Osteocyte (in vitro differentiated cells): ENCODE measurements around the gene XRCC6. TPM values are rescaled to one million over a fixed set of nuclear protein-coding genes. Genes with fewer than 3 reads are reported as not detected.
"Not testable (repeated sequence)": the region's sequence is repeated elsewhere in the genome, so short reads cannot be mapped to it uniquely, and the experiment has no call there.

Experiments
- DNase-seq: peaks from one replicate; pipeline ENCODE4 v3.0.0; 2021; ENCODE audit warnings: mixed read lengths; ENCODE audit not compliant: unreplicated experiment; ENCODE audit errors: extremely low spot score
- H3K27ac Mint-ChIP-seq: one replicate; pipeline ENCODE4 v1.8.0; 2021; ENCODE audit warnings: mild to moderate bottlenecking, mixed read lengths; ENCODE audit not compliant: unreplicated experiment
- H3K27me3 Mint-ChIP-seq: one replicate; pipeline ENCODE4 v1.8.0; 2021; ENCODE audit warnings: mixed read lengths; ENCODE audit not compliant: unreplicated experiment
- H3K36me3 Mint-ChIP-seq: one replicate; pipeline ENCODE4 v1.8.0; 2021; ENCODE audit warnings: mixed read lengths; ENCODE audit not compliant: unreplicated experiment
- H3K4me1 Mint-ChIP-seq: one replicate; pipeline ENCODE4 v1.8.0; 2021; ENCODE audit warnings: mixed read lengths; ENCODE audit not compliant: unreplicated experiment
- H3K4me3 Mint-ChIP-seq: one replicate; pipeline ENCODE4 v1.8.0; 2021; ENCODE audit warnings: mild to moderate bottlenecking, moderate library complexity, mixed read lengths; ENCODE audit not compliant: unreplicated experiment
- H3K9me3 Mint-ChIP-seq: one replicate; pipeline ENCODE4 v1.8.0; 2021; ENCODE audit warnings: mixed read lengths; ENCODE audit not compliant: unreplicated experiment
- total RNA-seq: library from RNA; stranded (reverse); gene quantifications from 2 replicates; pipeline ENCODE4 v1.2.1, GENCODE V29; 2021
- TF ChIP-seq, protein P1 (sequence below): fragments of 200-600 bp; sonication (generic); IDR thresholded peaks from 2 replicates; pipeline ENCODE4 v1.5.0; 2021; ENCODE audit warnings: antibody characterized with exemption, mild to moderate bottlenecking, moderate library complexity

XRCC6 gene
- total RNA-seq, 1 donor from 2014 or later, result 211 TPM

DNA sequence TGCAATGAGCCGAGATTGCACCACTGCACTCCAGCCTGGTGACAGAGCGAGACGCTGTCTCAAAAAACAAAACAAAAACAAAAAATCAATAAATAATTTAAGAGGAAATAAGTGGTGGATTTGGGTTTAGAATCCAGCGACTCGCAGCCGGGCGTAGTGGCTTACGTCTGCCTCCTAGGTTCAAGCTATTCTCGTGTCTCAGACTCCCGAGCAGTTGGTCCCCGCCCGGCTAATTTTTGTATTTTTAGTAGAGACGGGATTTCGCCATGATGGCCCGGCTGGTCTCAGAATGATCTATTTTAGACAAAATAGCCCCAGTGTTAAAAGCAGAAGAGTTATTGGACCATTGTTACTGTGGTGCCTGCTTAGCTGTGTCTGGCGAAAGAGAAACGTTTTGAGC is 37.8 kb downstream of the XRCC6 start:
- Mint-ChIP-seq H3K4me3 (no peak overlapping the region), H3K36me3 (peaks cover 49% of the 10 kb centered on the region), H3K27ac (no peak overlapping the region), H3K27me3 (no peaks in the 10 kb centered on the region), H3K4me1 (no peaks in the 10 kb centered on the region), H3K9me3 (no peaks in the 10 kb centered on the region)
- DNase-seq, result no peak
- TF ChIP-seq, protein P1, sequence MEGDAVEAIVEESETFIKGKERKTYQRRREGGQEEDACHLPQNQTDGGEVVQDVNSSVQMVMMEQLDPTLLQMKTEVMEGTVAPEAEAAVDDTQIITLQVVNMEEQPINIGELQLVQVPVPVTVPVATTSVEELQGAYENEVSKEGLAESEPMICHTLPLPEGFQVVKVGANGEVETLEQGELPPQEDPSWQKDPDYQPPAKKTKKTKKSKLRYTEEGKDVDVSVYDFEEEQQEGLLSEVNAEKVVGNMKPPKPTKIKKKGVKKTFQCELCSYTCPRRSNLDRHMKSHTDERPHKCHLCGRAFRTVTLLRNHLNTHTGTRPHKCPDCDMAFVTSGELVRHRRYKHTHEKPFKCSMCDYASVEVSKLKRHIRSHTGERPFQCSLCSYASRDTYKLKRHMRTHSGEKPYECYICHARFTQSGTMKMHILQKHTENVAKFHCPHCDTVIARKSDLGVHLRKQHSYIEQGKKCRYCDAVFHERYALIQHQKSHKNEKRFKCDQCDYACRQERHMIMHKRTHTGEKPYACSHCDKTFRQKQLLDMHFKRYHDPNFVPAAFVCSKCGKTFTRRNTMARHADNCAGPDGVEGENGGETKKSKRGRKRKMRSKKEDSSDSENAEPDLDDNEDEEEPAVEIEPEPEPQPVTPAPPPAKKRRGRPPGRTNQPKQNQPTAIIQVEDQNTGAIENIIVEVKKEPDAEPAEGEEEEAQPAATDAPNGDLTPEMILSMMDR, result no peak

DNA sequence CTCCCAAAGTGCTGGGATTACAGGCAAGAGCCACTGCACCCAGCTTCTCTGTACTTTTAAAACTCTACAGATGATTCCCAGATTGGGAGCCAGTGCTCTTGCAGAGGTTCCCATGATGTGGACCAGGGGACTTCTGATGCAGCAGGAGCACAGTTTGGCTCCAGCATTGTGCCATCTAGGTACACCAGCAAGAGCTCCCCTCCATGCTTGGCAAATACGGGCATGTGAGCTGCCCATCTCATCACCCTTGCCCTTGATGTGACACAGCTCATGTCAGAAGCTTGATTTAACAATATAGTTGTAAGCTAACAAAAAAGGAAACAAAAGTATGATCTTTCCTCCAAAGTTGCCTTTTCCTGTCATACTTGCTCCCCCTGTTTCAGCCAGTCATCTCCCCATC is 38.8 kb downstream of the XRCC6 start:
- no peaks in the 10 kb centered on the region for H3K27me3 Mint-ChIP-seq
- no peaks in the 10 kb centered on the region for H3K9me3 Mint-ChIP-seq
- no peak overlapping the region for H3K4me3 Mint-ChIP-seq
- H3K27ac Mint-ChIP-seq, result no peak overlapping the region
- H3K36me3 Mint-ChIP-seq, result peaks cover 43% of the 10 kb centered on the region
- DNase-seq, result no peak
- TF ChIP-seq, protein P1, result no peak
- H3K4me1 Mint-ChIP-seq, result no peaks in the 10 kb centered on the region

DNA sequence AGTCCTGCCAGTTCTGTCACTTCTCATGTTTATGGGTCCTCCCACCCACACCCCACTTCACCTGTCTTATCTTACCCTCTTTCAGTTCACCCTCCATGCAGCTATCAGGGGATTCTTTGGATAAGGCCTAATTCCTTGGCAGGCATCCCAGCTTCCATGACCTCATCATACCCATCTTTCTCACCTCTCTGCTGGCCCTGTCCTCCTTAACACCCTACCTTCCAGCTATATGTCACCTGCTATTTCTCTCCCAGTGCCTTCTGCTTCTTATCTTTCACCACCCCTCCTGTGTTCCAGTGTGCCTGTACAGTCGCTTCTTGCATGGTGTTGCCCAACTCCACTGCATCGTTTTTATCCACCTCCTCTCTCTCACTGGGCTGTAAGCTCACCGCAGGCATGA is 39.3 kb downstream of the XRCC6 start:
- Mint-ChIP-seq H3K36me3 (peaks cover 44% of the 10 kb centered on the region), H3K9me3 (no peaks in the 10 kb centered on the region), H3K27me3 (no peaks in the 10 kb centered on the region), H3K4me3 (no peak overlapping the region), H3K27ac (no peak overlapping the region), H3K4me1 (no peaks in the 10 kb centered on the region)
- DNase-seq, result no peak
- TF ChIP-seq, protein P1, result no peak

DNA sequence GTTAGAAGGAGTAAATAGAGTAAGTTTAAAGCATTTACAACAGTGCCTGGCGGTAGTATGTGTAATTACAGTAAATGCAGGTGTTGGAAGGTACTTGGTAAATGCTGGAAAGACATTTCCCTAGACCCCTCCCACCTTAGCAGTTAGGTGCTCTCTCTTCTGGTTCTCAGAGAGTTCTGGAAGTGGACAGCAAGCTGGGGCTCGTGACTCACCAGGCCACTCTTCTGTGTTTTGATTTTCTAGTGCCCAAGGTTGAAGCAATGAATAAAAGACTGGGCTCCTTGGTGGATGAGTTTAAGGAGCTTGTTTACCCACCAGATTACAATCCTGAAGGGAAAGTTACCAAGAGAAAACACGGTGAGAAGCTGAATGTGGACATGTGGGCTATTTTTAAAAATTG is 40.0 kb downstream of the XRCC6 start:
- H3K36me3 Mint-ChIP-seq, result peaks cover 42% of the 10 kb centered on the region
- H3K4me3 Mint-ChIP-seq, result no peak overlapping the region
- no peaks in the 10 kb centered on the region for H3K27me3 Mint-ChIP-seq
- DNase-seq, result no peak
- H3K4me1 Mint-ChIP-seq, result no peaks in the 10 kb centered on the region
- no peaks in the 10 kb centered on the region for H3K9me3 Mint-ChIP-seq
- TF ChIP-seq, protein P1, result no peak
- H3K27ac Mint-ChIP-seq, result no peak overlapping the region

DNA sequence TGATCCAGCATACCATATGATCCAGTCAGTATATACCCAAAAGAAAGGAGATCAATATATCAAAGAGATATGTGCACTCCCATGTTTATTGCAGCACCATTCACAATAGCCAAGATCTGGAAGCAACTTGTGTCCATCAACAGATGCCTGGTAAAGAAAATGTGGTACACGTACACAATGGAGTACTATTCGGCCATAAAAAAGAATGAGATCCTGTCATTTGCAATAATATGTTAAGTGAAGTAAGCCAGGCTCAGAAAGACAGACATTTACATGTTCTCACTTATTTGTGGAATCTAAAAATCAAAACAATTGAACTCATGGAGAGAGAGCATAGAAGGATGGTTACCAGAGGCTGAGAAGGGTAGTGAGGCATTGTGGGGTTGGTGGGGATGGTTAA is 40.6 kb downstream of the XRCC6 start:
- DNase-seq, result no peak
- Mint-ChIP-seq H3K9me3 (no peaks in the 10 kb centered on the region), H3K4me1 (peaks cover 2% of the 10 kb centered on the region), H3K36me3 (peaks cover 38% of the 10 kb centered on the region), H3K27ac (no peak overlapping the region), H3K27me3 (no peaks in the 10 kb centered on the region), H3K4me3 (no peak overlapping the region)
- TF ChIP-seq, protein P1, result no peak

DNA sequence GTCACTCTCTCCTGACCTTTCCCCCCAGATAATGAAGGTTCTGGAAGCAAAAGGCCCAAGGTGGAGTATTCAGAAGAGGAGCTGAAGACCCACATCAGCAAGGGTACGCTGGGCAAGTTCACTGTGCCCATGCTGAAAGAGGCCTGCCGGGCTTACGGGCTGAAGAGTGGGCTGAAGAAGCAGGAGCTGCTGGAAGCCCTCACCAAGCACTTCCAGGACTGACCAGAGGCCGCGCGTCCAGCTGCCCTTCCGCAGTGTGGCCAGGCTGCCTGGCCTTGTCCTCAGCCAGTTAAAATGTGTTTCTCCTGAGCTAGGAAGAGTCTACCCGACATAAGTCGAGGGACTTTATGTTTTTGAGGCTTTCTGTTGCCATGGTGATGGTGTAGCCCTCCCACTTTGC is 42.5 kb downstream of the XRCC6 start:
- Mint-ChIP-seq H3K27ac (peak overlapping the region; percentile 60), H3K36me3 (peaks cover 32% of the 10 kb centered on the region), H3K4me1 (peaks cover 12% of the 10 kb centered on the region)
- not testable (repeated sequence) for H3K9me3 Mint-ChIP-seq, H3K4me3 Mint-ChIP-seq, H3K27me3 Mint-ChIP-seq, DNase-seq
